Neural cell (in vitro differentiated cells): ENCODE data around the gene PEAK3. TPM values are rescaled to one million over a fixed set of nuclear protein-coding genes. Genes with fewer than 3 reads are reported as not detected.

Experiments
- H2AFZ ChIP-seq: fragments of 200-600, 300-800 bp; sonication (generic), shearing (Covaris generic); 2 replicates; pipeline ENCODE4 v1.6.0; 2014; ENCODE audit warnings: low read depth, mild to moderate bottlenecking, antibody characterized with exemption, low read length, moderate library complexity
- H3F3A ChIP-seq: fragments of 200-600 bp; shearing (Covaris generic); 2 replicates; pipeline ENCODE4 v1.6.1; 2016; ENCODE audit warnings: mild to moderate bottlenecking, moderate library complexity, mixed read lengths, antibody characterized with exemption, low read length; ENCODE audit not compliant: insufficient read depth, poor library complexity, severe bottlenecking
- H3K27ac ChIP-seq: fragments of 200-600, 300-800 bp; sonication (generic), shearing (Covaris generic); 2 replicates; pipeline ENCODE4 v1.5.1; 2014; ENCODE audit warnings: mild to moderate bottlenecking, low read length, moderate library complexity
- H3K27me3 ChIP-seq: fragments of 300-800, 200-600 bp; sonication (generic), shearing (Covaris generic); 2 replicates; pipeline ENCODE4 v1.6.0; 2014; ENCODE audit warnings: mild to moderate bottlenecking, low read depth, low read length, moderate library complexity; ENCODE audit not compliant: insufficient read depth
- H3K36me3 ChIP-seq: fragments of 300-800, 200-600 bp; sonication (generic), shearing (Covaris generic); 2 replicates; pipeline ENCODE4 v1.5.1; 2014; ENCODE audit warnings: mild to moderate bottlenecking, antibody characterized with exemption, low read length, moderate library complexity; ENCODE audit not compliant: insufficient read depth
- H3K4me2 ChIP-seq: fragments of 300-800, 200-600 bp; sonication (generic), shearing (Covaris generic); 2 replicates; pipeline ENCODE4 v1.6.0; 2014; ENCODE audit warnings: mild to moderate bottlenecking, low read length
- H3K4me3 ChIP-seq: fragments of 300-800, 200-600 bp; sonication (generic), shearing (Covaris generic); 2 replicates; pipeline ENCODE4 v1.5.1; 2014; ENCODE audit warnings: mild to moderate bottlenecking, low read length, moderate library complexity
- H3K79me2 ChIP-seq: fragments of 200-600 bp; shearing (Covaris generic); replicated peaks from 2 replicates; pipeline ENCODE4 v1.6.0; 2014; ENCODE audit warnings: mild to moderate bottlenecking, low read length, moderate library complexity; ENCODE audit not compliant: insufficient read depth
- H3K9ac ChIP-seq: fragments of 300-800, 200-600 bp; sonication (generic), shearing (Covaris generic); 2 replicates; pipeline ENCODE4 v1.6.1; 2016; ENCODE audit warnings: mild to moderate bottlenecking, low read length, mixed read lengths
- H3K9me2 ChIP-seq: fragments of 200-600 bp; shearing (Covaris generic); 2 replicates; pipeline ENCODE4 v1.6.1; 2016; ENCODE audit warnings: mild to moderate bottlenecking, low read length, mixed read lengths; ENCODE audit not compliant: insufficient read depth
- H3K9me3 ChIP-seq: fragments of 200-600, 300-800 bp; sonication (generic), shearing (Covaris generic); 2 replicates; pipeline ENCODE4 v1.6.1; 2016; ENCODE audit warnings: mild to moderate bottlenecking, mixed run types, low read length, moderate library complexity, mixed read lengths
- H4K20me1 ChIP-seq: fragments of 200-600 bp; shearing (Covaris generic); 2 replicates; pipeline ENCODE4 v1.6.1; 2016; ENCODE audit warnings: mild to moderate bottlenecking, mixed run types; ENCODE audit not compliant: insufficient read depth
- CTCF ChIP-seq: fragments of 450-650 bp; IDR thresholded peaks from 2 replicates; pipeline ENCODE4 v1.5.1; 2014; ENCODE audit warnings: antibody characterized with exemption, mild to moderate bottlenecking, moderate library complexity; ENCODE audit not compliant: poor library complexity, severe bottlenecking
- EP300 ChIP-seq: fragments of 450-650 bp; conservative IDR thresholded peaks from 2 replicates; pipeline ENCODE4 v1.6.1; 2014; ENCODE audit warnings: antibody characterized with exemption, mild to moderate bottlenecking, moderate library complexity; ENCODE audit not compliant: poor library complexity, severe bottlenecking
- EZH2 ChIP-seq: fragments of 200-600, 300-800 bp; shearing (Covaris generic), sonication (generic); IDR thresholded peaks from 2 replicates; pipeline ENCODE4 v1.6.1; 2014; ENCODE audit warnings: antibody characterized with exemption, low read length, borderline replicate concordance, mild to moderate bottlenecking; ENCODE audit not compliant: insufficient read depth, poor library complexity, severe bottlenecking
- MXI1 ChIP-seq: fragments of 450-650 bp; conservative IDR thresholded peaks from 2 replicates; pipeline ENCODE4 v1.6.1; 2014; ENCODE audit warnings: antibody characterized with exemption, mild to moderate bottlenecking; ENCODE audit not compliant: poor library complexity, severe bottlenecking
- POLR2AphosphoS5 ChIP-seq: IDR thresholded peaks from 2 replicates; pipeline ENCODE4 v1.6.1; 2012
- RAD21 ChIP-seq: fragments of 450-650 bp; conservative IDR thresholded peaks from 2 replicates; pipeline ENCODE4 v1.6.1; 2014; ENCODE audit warnings: antibody characterized with exemption, mild to moderate bottlenecking, moderate library complexity
- REST ChIP-seq: IDR thresholded peaks from 2 replicates; pipeline ENCODE4 v1.6.1; 2012; ENCODE audit warnings: borderline replicate concordance
- SMC3 ChIP-seq: fragments of 450-650 bp; conservative IDR thresholded peaks from 2 replicates; pipeline ENCODE4 v1.6.1; 2014; ENCODE audit warnings: antibody characterized with exemption, mild to moderate bottlenecking, moderate library complexity; ENCODE audit not compliant: poor library complexity
- TAF1 ChIP-seq: IDR thresholded peaks from 2 replicates; pipeline ENCODE4 v1.6.1; 2012; ENCODE audit warnings: low read depth
- polyA plus RNA-seq: library from polyadenylated mRNA; depleted of rRNA; stranded (reverse); fragments of >200 nt; gene quantifications from 2 replicates; pipeline ENCODE4 v1.2.3, GENCODE V29; 2014

PEAK3 gene
- polyA plus RNA-seq, 1 donor from 2014 or later = not detected

- Histone ChIP-seq H3F3A (no peaks in the 10 kb centered on the region), H3K36me3 (no peaks in the 10 kb centered on the region), H3K9me2 (no peaks in the 10 kb centered on the region), H4K20me1 (no peaks in the 10 kb centered on the region), H3K9ac (no peak overlapping the region), H2AFZ (no peak overlapping the region), H3K4me2 (no peak overlapping the region), H3K27ac (no peak overlapping the region), H3K27me3 (no peaks in the 10 kb centered on the region), H3K9me3 (no peaks in the 10 kb centered on the region), H3K79me2 (peaks cover 11% of the 10 kb centered on the region), H3K4me3 (no peak overlapping the region)
- TF ChIP-seq EZH2 (no peak), MXI1 (no peak), REST (no peak), TAF1 (no peak), EP300 (no peak), POLR2AphosphoS5 (no peak), SMC3 (no peak), CTCF (no peak), RAD21 (no peak)
Observed at GRCh38 chr19:2246801-2247361, 35.1 kb downstream of the PEAK3 start.

- Histone ChIP-seq H3K27me3 (no peaks in the 10 kb centered on the region), H3K4me3 (no peak overlapping the region), H2AFZ (no peak overlapping the region), H3K9me2 (no peaks in the 10 kb centered on the region), H3K9ac (no peak overlapping the region), H4K20me1 (no peaks in the 10 kb centered on the region), H3F3A (no peaks in the 10 kb centered on the region), H3K79me2 (peaks cover 19% of the 10 kb centered on the region), H3K36me3 (no peaks in the 10 kb centered on the region), H3K4me2 (no peak overlapping the region), H3K9me3 (no peaks in the 10 kb centered on the region), H3K27ac (no peak overlapping the region)
- TF ChIP-seq MXI1 (no peak), POLR2AphosphoS5 (no peak), RAD21 (no peak), SMC3 (no peak), EP300 (no peak), CTCF (no peak), REST (no peak), EZH2 (no peak), TAF1 (no peak)
Observed at GRCh38 chr19:2246014-2246620, 35.9 kb downstream of the PEAK3 start.
